Measurements from ENCODE around the gene UGT1A1.
"Not testable (repeated sequence)": the region's sequence is repeated elsewhere in the genome, so short reads cannot be mapped to it uniquely, and the experiment has no call there.

Gene UGT1A1

DNA sequence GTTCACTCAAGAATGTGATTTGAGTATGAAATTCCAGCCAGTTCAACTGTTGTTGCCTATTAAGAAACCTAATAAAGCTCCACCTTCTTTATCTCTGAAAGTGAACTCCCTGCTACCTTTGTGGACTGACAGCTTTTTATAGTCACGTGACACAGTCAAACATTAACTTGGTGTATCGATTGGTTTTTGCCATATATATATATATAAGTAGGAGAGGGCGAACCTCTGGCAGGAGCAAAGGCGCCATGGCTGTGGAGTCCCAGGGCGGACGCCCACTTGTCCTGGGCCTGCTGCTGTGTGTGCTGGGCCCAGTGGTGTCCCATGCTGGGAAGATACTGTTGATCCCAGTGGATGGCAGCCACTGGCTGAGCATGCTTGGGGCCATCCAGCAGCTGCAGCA, at the start of gene UGT1A1:
TSS of gene UGT1A1 (plus strand) at position 228 of the 400 bp plus-strand sequence. CDS start at position 246, 18 bp downstream.
- DNase-seq = no peak

DNA sequence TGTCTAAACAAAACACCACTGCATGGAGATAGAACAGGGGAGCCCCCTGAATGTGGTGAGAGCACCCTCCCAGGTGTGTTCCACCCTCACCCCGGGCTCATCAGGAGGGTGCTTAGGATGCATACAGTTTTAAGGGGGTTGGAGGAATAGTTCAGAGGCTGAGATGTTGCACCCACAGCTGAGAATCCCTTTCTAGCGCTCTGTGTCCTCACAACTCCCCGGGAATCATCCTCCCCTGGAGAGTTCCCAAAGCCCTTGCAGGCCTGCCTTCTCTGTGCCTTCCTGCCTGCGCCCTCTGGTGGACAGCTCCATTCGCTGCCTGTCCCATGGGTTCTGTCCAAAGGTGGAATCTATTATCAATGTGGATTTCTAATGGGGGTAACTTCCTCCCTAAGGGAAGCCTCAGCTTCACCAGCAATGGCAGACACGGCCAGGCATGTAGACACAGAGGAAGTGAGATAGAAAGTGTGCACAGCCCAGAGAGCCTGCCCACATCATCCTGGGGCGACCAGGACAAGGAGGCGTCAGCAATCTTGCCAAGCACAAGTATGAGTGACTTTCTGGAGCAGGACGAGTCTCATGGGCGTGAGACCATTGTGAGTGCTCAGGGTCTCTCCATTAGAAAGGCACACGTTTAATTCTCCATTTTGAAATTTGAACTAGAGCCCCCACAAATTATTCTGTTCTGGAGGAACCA, 48.6 kb upstream of the UGT1A1 start:
- peak; percentile 65 to 86 (median 78) for DNase-seq

DNA sequence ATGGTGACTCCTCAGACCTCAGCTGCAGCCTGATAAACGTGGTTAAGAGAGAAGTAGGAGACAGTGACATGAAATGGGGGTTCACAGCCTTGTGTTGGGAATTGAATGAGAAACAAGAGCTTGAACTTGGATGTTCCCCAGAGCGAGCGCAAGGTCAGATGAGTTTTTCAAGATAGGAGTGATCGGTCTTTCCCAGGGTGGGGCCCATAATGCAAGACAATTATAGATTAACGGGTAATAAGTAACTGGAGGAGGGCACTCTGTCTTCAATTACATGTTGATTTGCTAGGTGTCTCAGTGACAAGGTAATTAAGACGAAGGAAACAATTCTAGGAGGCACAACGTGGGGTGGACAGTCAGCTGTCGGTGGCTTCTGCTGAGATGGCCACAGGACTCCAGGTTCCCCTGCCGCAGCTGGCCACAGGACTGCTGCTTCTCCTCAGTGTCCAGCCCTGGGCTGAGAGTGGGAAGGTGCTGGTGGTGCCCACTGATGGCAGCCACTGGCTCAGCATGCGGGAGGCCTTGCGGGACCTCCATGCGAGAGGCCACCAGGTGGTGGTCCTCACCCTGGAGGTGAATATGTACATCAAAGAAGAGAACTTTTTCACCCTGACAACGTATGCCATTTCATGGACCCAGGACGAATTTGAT, 47.3 kb upstream of the UGT1A1 start, which contains the start of gene UGT1A5:
TSS of gene UGT1A5 (plus strand) at position 297 of the 651 bp plus-strand sequence. CDS start at position 382, 85 bp downstream.
- no peak for DNase-seq

DNA sequence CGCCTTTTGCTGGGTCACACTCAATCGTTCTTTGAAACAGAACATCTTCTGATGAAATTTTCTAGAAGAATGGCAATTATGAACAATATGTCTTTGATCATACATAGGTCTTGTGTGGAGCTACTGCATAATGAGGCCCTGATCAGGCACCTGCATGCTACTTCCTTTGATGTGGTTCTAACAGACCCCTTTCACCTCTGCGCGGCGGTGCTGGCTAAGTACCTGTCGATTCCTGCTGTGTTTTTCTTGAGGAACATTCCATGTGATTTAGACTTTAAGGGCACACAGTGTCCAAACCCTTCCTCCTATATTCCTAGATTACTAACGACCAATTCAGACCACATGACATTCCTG, 46.8 kb upstream of the UGT1A1 start:
- DNase-seq = no peak

DNA sequence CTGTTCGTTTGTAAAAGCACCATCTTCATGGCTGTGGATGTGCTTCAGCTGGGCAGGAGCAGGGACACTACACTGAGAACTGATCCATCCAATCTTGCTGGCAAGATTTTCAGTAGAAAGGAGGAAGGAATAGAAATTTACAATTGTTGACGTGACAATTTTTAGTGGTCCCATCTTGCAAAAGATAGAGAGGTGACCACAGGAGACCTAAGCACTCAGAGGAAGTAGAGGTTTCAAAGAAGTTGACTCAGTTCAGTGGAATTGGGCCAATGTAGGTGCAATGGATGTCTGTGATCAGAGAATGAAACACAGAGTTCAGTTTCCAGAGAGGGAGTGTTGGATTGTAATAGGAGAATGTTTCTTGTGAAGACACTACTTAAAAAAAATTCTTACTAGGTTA, 45.9 kb upstream of the UGT1A1 start:
- no peak for DNase-seq

DNA sequence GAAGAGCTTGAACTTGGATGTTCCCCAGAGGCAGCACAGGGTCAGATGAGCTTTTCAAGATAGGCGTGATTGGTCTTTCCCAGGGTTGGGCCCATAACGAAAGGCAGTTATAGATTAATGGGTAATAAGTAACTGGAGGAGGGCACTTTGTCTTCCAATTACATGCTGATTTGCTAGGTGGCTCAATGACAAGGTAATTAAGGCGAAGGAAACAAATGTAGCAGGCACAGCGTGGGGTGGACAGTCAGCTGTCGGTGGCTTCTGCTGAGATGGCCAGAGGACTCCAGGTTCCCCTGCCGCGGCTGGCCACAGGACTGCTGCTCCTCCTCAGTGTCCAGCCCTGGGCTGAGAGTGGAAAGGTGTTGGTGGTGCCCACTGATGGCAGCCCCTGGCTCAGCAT, 41.5 kb upstream of the UGT1A1 start, which contains the start of gene UGT1A4:
TSS of gene UGT1A4 (plus strand) at position 185 of the 400 bp plus-strand sequence. CDS start at position 270, 85 bp downstream.
- DNase-seq = no peak

DNA sequence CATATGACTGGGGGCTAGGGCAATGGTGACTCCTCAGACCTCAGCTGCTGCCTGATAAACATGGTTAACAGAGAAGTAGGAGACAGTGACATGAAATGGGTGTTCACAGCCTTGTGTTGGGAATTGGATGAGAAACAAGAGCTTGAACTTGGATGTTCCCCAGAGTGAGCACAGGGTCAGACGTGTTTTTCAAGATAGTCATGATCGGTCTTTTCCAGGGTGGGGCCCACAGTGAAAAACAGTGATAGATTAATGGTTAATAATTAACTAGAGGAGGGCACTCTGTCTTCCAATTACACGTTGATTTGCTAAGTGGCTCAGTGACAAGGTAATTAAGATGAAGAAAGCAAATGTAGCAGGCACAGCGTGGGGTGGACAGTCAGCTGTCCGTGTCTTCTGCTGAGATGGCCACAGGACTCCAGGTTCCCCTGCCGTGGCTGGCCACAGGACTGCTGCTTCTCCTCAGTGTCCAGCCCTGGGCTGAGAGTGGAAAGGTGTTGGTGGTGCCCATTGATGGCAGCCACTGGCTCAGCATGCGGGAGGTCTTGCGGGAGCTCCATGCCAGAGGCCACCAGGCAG, 31.3 kb upstream of the UGT1A1 start, which contains the start of gene UGT1A3:
TSS of gene UGT1A3 (plus strand) at position 320 of the 579 bp plus-strand sequence. CDS start at position 405, 85 bp downstream.
- no peak for DNase-seq

DNA sequence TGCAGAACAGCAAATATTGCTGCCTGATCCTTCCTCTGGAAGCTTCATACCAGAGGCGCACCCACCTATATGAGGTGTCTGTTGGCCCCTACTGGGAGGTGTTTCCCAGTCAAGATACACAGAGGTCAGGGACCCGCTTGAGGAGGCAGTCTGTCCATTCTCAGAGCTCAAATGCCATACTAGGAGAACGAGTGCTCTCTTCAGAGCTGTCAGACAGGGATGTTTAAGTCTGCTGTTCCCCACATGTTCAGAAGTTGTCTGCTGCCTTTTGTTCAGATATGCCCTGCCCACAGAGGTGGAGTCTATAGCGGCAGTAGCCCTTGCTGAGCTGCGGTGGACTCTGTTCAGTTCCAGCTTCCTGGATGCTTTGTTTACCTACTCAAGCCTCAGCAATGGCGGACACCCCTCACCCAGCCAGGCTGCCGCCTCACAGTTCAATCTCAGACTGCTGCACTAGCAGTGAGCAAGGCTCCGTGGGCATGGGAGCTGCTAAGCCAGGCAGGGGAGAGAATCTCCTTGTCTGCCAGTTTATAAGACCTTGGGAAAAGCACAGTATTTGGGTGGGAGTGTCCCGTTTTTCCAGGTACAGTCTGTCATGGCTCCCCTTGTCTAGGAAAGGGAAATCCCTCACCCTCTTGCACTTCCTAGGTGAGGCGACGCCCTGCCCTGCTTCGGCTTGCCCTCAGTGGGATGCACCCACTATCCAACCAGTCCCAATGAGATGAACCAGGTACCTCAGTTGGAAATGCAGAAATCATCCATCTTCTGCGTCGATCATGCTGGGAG, 23.0 kb upstream of the UGT1A1 start:
- DNase-seq = not testable (repeated sequence)

DNA sequence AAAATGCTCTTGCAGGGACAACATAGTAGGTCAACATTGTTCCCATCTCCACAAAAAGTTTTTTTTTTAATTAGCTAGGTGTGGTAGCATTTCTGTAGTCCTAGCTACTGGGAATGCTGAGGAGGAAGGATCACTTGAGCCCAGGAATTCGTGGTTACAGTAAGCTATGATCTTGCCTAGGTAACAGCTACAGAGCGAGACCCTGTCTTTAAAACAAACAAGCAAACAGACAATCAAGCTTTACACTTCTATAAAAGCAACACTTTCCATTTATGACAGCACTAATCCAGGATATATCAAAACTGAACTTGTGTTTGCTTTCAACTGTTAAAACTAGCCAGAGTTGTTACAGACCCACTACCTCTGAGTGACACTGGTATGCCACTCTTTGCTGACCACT, 19.2 kb upstream of the UGT1A1 start:
- no peak for DNase-seq

DNA sequence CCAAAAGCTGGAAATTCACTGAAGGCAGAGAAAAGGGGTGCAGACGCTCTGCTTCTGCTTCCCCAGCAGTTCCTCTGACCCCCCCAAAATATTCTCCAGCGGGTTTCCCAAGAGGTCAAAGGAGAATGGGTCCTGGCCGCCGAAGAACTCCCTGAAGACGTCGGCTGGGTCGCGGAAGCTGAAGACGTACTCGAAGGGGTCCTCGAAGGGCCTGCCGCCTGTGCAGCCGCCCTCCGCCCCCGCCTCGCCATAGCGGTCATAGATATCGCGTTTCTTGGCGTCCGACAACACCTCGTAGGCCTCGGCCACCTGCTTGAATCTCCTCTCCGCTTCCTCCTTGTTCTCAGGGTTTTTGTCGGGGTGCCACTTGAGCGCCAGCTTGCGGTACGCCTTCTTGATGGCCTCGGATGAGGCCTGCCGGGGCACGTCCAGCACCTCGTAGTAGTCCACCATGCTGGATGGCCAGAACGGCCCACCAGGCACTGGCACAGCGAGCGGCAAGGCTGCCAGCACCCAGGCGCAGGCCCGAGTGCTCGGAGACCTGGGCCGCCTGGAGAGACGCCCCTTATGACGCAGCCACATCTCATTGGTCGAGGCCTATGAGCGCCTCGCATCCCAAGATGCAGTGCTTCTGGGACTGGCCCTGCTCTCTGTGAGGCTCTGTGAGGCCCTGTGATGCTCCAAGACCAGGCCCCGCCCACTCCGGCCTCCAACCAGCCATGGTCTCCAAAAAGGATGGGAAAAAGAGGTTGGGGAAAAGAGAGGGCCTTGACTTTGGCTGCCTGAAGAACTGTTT, 16.4 kb upstream of the UGT1A1 start:
- DNase-seq = no peak

DNA sequence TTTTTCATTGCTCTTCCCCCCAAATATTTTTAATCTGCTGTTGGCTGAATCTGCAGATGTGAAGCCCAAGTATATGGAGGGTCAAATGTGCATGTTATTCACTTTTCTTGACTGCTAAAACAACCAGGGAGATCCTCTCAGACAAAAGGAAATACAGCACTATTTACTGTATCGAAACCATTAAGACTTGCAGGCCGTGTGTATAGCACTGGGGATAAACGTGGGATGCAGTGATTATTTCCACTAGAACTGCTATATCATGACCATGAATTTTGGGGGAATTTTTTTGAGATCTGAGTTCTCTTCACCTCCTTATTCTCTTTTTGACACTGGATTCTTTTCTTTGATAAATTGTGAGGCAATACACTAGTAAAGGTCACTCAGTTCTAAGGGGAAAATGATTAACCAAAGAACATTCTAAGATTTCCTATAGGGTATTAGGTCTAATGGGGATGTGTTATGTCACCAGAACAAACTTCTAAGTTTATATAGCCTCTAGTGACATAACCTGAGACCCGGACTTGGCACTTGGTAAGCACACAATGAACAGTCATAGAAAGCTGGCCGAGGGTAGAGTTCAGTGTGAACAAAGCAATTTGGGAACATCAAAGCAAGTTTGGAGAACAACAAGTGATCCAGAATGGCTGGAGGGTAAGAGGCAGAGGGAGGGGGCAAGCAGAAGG, 14.9 kb upstream of the UGT1A1 start:
- no peak for DNase-seq

DNA sequence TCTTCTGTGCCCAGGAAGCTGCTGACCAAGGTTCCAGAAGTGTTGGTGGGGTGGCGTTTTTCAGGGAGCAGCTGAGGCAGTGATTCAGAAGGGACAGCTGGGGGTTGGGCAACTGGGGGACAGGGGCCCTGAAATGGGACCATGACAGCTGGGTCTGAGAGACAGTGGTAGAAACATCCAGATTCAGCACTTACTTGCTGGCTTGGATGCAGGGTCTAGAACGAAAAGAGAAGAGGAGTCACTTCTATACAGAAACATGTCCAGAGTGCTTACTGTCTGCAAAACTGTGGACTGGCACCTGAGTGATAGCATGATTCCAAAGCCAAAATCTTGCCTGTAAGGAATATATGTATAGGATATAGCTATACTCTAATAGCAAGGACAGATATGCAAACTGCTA, 14.2 kb upstream of the UGT1A1 start:
- DNase-seq = not testable (repeated sequence)

DNA sequence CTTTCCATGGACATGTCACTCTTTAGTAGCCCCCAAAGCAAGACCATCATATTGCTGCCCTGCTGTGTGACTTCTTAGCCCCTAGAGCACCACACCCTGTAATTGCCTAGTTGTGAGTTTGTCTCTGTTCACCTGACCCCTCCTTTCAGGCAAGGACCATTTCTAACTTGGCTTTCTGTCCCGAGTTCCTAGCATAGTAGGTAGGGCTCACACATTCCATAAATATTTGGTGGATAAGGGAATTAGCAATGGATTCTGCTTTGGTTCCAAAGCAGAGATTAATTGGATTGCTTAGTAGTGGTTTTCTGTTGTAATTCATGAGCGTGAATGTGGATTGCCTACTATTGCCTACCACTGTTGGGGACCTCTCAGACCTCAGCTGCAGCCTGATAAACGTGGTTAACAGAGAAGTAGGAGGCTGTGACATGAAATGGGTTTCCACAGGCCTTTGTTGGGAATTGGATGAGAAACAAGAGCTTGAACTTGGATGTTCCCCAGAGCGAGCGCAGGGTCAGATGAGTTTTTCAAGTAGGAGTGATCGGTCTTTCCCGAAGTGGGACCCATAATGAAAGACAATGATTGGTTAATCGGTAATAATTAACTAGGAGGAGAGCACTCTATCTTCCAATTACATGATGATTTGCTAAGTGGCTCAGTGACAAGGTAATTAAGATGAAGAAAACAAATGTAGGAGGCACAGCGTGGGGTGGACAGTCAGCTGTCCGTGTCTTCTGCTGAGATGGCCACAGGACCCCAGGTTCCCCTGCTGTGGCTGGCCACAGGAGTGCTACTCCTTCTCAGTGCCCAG, 13.4 kb upstream of the UGT1A1 start:
- no peak for DNase-seq

DNA sequence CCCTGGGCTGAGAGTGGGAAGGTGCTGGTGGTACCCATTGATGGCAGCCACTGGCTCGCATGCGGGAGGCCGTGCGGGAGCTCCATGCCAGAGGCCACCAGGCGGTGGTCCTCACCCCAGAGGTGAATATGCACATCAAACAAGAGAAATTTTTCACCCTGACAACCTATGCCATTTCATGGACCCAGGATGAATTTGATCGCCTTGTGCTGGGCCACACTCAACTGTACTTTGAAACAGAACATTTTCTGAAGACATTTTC, 12.9 kb upstream of the UGT1A1 start:
- DNase-seq = no peak

DNA sequence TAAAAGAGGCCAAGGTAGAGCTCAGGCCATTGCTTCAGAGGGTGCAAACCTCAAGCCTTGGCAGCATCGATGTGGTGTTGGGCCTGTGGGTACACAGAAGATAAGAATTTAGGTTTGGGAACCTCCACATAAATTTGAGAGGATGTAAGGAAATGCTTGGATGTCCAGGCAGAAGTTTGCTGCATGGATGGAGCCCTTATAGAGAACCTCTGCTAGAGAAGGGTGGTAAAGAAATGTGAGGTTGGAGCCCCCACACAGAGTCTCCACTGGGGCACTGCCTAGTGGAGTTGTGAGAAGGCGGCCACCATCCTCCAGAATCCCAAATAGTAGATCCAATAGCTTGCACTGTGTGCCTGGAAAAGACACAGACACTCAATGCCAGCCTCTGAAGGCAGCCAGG, 9.4 kb upstream of the UGT1A1 start:
- DNase-seq = not testable (repeated sequence)

DNA sequence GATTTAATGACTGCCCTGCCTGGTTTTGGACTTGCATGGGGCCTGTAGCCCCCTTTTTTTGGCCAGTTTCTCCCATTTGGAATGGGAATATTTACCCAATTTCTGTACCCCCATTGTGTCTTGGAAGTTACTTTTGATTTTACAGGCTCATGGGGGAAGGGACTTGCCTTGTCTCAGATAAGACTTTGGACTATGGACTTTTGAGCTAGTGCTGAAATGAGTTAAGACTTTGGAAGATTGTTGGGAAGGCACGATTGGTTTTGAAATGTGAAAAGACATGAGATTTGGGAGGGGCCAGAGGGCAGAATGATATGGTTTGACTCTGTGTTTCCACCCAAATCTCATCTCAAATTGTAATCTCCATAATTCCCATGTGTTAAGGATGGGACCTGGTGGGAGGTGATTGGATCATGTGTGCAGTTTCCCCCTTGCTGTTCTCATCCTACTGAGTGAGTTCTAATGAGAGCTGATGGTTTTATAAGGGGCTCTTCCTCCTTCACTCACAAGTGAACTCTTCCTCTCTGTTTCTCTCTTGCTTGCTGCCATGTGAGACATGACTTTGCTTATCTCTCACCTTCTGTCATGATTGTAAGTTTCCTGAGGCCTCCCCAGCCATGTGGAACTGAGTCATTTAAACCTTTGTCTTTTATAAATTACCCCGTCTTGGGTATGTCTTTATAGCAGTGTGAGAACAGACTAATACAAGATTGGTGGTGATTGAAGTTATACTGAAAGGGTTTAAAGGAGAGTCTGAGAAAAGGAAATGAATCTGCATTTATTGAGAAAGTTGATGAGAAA, 8.7 kb upstream of the UGT1A1 start:
- not testable (repeated sequence) for DNase-seq

DNA sequence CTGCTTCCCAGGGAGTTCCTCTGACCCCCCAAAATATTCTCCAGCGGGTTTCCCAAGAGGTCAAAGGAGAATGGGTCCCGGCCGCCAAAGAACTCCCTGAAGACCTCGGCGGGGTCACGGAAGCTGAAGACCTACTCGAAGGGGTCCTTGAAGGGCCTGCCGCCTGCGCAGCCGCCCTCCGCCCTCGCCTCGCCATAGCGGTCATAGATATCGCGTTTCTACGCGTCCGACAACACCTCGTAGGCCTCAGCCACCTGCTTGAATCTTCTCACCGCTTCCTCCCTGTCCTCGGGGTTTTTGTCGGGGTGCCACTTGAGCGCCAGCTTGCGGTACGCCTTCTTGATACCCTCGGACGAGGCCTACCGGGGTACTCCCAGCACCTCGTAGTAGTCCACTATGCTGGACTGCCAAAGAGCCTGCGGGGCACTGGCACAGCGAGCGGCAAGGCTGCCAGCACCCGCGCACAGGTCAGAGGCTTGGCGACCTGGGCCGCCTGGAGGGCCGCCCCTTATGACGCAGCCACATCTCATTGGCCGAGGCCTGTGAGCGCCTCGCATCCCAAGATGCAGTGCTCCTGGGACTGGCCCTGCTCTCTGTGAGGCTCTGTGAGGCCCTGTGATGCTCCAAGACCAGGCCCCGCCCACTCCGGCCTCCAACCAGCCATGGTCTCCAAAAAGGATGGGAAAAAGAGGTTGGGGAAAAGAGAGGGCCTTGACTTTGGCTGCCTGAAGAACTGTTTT, 5.0 kb upstream of the UGT1A1 start:
- no peak for DNase-seq

DNA sequence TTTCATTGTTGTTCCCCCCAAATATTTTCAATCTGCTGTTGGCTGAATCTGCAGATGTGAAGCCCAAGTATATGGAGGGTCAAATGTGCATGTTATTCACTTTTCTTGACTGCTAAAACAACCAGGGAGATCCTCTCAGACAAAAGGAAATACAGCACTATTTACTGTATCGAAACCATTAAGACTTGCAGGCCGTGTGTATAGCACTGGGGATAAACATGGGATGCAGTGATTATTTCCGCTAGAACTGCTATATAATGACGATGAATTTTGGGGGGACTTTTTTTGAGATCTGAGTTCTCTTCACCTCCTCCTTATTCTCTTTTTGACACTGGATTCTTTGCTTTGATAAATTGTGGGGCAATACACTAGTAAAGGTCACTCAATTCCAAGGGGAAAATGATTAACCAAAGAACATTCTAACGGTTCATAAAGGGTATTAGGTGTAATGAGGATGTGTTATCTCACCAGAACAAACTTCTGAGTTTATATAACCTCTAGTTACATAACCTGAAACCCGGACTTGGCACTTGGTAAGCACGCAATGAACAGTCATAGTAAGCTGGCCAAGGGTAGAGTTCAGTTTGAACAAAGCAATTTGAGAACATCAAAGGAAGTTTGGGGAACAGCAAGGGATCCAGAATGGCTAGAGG, 3.5 kb upstream of the UGT1A1 start:
- no peak for DNase-seq

DNA sequence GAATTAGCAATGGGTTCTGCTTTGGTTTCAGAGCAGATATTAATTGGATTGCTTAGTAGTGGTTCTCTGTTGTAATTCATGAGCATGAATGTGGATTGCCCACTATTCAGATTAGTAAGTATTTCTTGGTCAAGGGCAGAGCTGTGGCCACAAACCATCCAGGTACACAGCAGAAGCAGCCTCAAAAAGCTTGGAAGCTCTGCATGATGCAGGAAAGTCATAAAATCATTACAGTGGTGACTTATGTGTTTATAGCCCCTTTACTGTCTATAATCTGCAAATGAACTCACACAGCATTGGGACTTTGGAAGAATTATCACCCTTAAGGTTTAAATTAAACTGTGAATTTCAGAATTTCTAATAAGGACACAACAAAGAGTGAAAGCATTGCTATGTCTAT, 1.9 kb upstream of the UGT1A1 start:
- DNase-seq = no peak
